Gastroesophageal sphincter (tissue), 4 donors: ENCODE results near the gene GRAMD2B. TPM values are rescaled to one million over a fixed set of nuclear protein-coding genes. Genes with fewer than 3 reads are reported as not detected.

Experiments
- ATAC-seq: fragments of 150-250 bp; one replicate; pipeline ENCODE4 v1.9.1; 2016; ENCODE audit warnings: mild to moderate bottlenecking, moderate library complexity
- H3K27ac ChIP-seq, 4 donors: fragments of 200-600 bp; sonication (generic) in 3 of 4; 1 replicate in 3 of 4; 2 replicates in 1 of 4; pipeline ENCODE4 v1.5.1; 2016 to 2019
- H3K27me3 ChIP-seq: fragments of 200-600 bp; sonication (generic); one replicate; pipeline ENCODE4 v1.5.1; 2019
- H3K36me3 ChIP-seq, 2 donors: fragments of 200-600 bp; sonication (generic); one replicate each; pipeline ENCODE4 v1.5.1; 2019; ENCODE audit warnings: control low read depth in 1 of 2
- H3K4me1 ChIP-seq, 3 donors: fragments of 200-600 bp; sonication (generic); 1 replicate in 2 of 3; 2 replicates in 1 of 3; pipeline ENCODE4 v1.5.1; 2016 to 2019; ENCODE audit warnings: control low read depth in 2 of 3
- H3K4me3 ChIP-seq, 2 donors: fragments of 200-600 bp; sonication (generic); one replicate each; pipeline ENCODE4 v1.5.1; 2019; ENCODE audit warnings: mild to moderate bottlenecking in 1 of 2, moderate library complexity in 1 of 2
- H3K9me3 ChIP-seq, 3 donors: fragments of 200-600 bp; sonication (generic); one replicate each; pipeline ENCODE4 v1.5.1; 2017 to 2019; ENCODE audit warnings: control low read depth in 2 of 3
- EP300 ChIP-seq: sonication (generic); formaldehyde crosslinking; IDR thresholded peaks from one replicate; pipeline ENCODE4 v1.6.1; 2017; ENCODE audit warnings: antibody characterized with exemption, mild to moderate bottlenecking
- POLR2A ChIP-seq, 2 donors: fragments of 450-650 bp; IDR thresholded peaks; one replicate each; pipeline ENCODE4 v1.6.1; 2017; ENCODE audit warnings: antibody characterized with exemption in 2 of 2, mild to moderate bottlenecking in 2 of 2, moderate library complexity in 1 of 2
- POLR2AphosphoS5 ChIP-seq: sonication (generic); formaldehyde crosslinking; IDR thresholded peaks from one replicate; pipeline ENCODE4 v1.6.1; 2017; ENCODE audit warnings: antibody characterized with exemption
- WGBS, 2 donors: methylation state at CpG; one replicate each; pipeline ENCODE4 v1.1.5; 2018; ENCODE audit warnings: low coverage in 1 of 2; 5-methylcytosine and 5-hydroxymethylcytosine counted together
- total RNA-seq, 4 donors: library from RNA; depleted of rRNA; stranded (reverse); fragments of >200 nt; gene quantifications; one replicate each; pipeline ENCODE4 v1.1.0, GENCODE V29; 2016
- TF ChIP-seq, protein P1 (sequence below), 4 experiments: fragments of 200-600 bp in 2 of 4; fragments of 450-650 bp in 2 of 4; sonication (generic) in 1 of 4; IDR thresholded peaks; one replicate each; pipeline ENCODE4 v1.5.1; 2017 to 2019; ENCODE audit warnings: antibody characterized with exemption in 4 of 4, mild to moderate bottlenecking in 2 of 4, moderate library complexity in 2 of 4

The GRAMD2B gene
- total RNA-seq, 4 donors from 2014 or later = 47.7 to 66.0 (median 53.2) TPM

DNA sequence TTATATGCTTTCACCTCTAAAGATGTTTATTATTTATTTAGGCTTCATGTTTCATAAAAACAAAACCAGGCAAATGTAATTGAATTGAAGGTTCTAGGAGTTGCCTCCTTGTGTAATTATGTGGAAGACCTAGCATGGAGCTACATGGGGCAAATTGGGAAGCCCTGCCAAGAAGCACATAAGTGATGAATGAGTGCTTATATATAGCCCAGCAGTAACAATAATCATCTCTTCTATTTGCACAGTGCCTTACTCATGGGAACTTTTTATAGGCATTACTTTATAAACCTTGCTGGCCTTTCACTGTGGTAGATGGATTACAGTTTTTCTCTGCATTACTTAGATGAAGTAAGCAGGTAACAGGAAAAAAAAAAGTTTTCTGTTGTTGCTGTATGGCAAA, 40.0 kb upstream of the GRAMD2B start:
- no peak overlapping the region for H3K4me3 ChIP-seq
- no peaks in the 10 kb centered on the region for H3K27me3 ChIP-seq
- peaks cover 14 to 53% (median 18%) of the 10 kb centered on the region in 3 donors for H3K4me1 ChIP-seq
- peaks cover 0 to 5% (median 0%) of the 10 kb centered on the region in 3 donors for H3K9me3 ChIP-seq
- no peaks in the 10 kb centered on the region for H3K36me3 ChIP-seq
- TF ChIP-seq POLR2A (IDR thresholded peaks at IDR 0.05) = no peak
- peak; percentile 57 for TF ChIP-seq POLR2AphosphoS5
- no peak for ATAC-seq
- peak overlapping the region; percentile 70 to 88 (median 83) for H3K27ac ChIP-seq

DNA sequence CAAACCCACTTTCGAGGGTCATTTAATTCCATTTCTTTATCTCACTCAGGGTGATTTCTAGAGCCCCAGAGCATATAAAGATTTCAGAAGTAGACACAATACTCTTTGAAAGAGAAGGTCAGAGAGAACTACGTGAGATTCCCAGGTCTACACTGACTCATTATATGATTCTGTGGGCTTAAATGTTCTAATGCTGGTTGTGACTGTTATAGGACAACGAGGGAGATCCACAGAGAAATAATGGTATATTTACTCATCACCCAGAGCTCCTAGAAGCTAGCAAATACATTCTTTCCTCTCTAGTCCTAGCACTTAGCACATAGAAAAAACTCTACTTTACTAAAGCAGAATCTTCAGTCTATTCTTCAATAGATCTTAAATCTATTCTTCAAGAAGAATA, 39.4 kb upstream of the GRAMD2B start:
- H3K27me3 ChIP-seq = no peaks in the 10 kb centered on the region
- H3K4me1 ChIP-seq = peaks cover 14 to 53% (median 18%) of the 10 kb centered on the region in 3 donors
- peak overlapping the region; percentile 70 to 88 (median 83) for H3K27ac ChIP-seq
- H3K36me3 ChIP-seq = no peaks in the 10 kb centered on the region
- no peak for ATAC-seq
- peaks cover 0 to 5% (median 0%) of the 10 kb centered on the region in 3 donors for H3K9me3 ChIP-seq
- 49 to 55% methylated on average over 3 of the region's 3 CpGs for WGBS, 2 donors
- TF ChIP-seq, protein P1, sequence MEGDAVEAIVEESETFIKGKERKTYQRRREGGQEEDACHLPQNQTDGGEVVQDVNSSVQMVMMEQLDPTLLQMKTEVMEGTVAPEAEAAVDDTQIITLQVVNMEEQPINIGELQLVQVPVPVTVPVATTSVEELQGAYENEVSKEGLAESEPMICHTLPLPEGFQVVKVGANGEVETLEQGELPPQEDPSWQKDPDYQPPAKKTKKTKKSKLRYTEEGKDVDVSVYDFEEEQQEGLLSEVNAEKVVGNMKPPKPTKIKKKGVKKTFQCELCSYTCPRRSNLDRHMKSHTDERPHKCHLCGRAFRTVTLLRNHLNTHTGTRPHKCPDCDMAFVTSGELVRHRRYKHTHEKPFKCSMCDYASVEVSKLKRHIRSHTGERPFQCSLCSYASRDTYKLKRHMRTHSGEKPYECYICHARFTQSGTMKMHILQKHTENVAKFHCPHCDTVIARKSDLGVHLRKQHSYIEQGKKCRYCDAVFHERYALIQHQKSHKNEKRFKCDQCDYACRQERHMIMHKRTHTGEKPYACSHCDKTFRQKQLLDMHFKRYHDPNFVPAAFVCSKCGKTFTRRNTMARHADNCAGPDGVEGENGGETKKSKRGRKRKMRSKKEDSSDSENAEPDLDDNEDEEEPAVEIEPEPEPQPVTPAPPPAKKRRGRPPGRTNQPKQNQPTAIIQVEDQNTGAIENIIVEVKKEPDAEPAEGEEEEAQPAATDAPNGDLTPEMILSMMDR (IDR thresholded peaks at IDR 0.05) = no peak
- TF ChIP-seq EP300 (no peak), POLR2AphosphoS5 (peak; percentile 25)
- H3K4me3 ChIP-seq = no peak overlapping the region

DNA sequence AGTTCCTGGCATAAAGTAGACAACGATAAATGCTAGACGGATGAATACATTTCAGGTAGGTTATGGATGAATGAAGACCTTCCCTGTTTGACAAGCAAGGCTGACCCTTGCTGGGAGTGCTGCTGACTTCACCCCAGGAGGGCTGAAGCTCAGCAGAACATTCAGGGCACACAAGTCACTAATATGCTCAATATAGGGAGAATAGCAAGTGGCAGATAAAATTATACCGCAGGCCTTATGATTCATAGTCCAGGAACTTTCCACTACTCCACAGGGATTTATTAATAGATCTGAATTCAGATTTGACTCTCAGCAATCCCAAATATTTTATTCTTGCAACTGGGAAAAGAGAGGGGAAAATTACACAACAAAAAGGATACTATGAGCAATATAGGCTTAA, 38.2 kb upstream of the GRAMD2B start:
- TF ChIP-seq POLR2A (IDR thresholded peaks at IDR 0.05) (no peak), EP300 (no peak), POLR2AphosphoS5 (peak; percentile 46)
- TF ChIP-seq, protein P1 (IDR thresholded peaks at IDR 0.05) = no peak
- no peaks in the 10 kb centered on the region for H3K27me3 ChIP-seq
- peaks cover 14 to 53% (median 18%) of the 10 kb centered on the region in 3 donors for H3K4me1 ChIP-seq
- H3K4me3 ChIP-seq = no peak overlapping the region
- H3K36me3 ChIP-seq = no peaks in the 10 kb centered on the region
- WGBS, 2 donors = 18 to 45% methylated on average over 3 of the region's 3 CpGs
- H3K9me3 ChIP-seq = peaks cover 0 to 5% (median 0%) of the 10 kb centered on the region in 3 donors
- ATAC-seq = peak; percentile 80
- peak overlapping the region; percentile 70 to 88 (median 83) for H3K27ac ChIP-seq

DNA sequence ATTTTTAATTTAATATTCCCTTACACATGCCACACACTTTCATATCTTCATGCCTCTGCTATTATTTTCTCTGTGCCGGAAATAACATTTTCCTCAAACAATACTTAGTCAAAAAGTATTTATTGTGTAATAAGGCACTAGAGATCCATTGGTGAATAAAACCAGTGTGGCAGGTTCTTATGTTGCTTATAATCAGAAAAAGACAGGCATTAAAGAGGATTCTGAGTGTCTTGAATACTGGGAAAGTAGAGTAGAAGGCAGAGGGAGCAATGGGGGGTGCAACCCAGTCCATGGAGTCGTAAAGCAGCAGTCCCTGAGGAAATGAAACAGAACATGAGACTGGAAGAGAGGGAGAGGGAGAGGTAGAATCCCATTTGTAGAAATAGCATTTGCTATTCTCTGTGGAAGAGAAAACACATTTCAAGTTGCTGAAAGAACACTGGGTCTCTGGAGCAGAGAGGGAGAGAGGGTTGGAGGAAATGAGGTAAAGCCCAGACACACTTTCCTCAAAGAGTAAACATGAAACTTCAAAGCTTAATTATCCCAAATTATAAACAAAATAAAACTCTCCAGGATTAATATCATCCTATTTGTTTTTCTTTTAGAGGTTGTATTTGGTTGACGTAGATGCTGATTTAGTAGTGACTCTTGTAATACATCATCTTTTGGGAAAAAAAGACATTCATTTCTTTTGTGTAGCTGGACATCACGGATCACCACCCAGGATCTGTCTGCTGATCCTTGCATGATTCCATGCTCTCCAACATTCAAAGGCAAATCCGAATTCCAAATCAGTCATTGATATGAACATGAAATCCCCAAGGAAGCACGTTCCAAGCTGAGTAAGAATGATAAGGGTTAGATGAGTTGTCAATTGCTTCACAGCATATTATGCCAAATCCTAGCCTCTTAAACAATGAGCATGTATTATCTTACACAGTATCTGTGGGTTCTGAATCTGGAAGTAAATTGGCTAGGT, 37.4 kb upstream of the GRAMD2B start:
- H3K27ac ChIP-seq = peak overlapping the region; percentile 70 to 88 (median 83)
- H3K4me1 ChIP-seq = peaks cover 14 to 57% (median 18%) of the 10 kb centered on the region in 3 donors
- no peaks in the 10 kb centered on the region for H3K36me3 ChIP-seq
- TF ChIP-seq POLR2AphosphoS5 = no peak
- no peak for TF ChIP-seq POLR2A (IDR thresholded peaks at IDR 0.05)
- TF ChIP-seq EP300 = no peak
- TF ChIP-seq, protein P1 (IDR thresholded peaks at IDR 0.05) = no peak
- no peaks in the 10 kb centered on the region for H3K27me3 ChIP-seq
- WGBS, 2 donors = 61 to 81% methylated on average over 6 of the region's 6 CpGs
- no peak for ATAC-seq
- H3K9me3 ChIP-seq = peaks cover 0 to 5% (median 0%) of the 10 kb centered on the region in 3 donors
- H3K4me3 ChIP-seq = no peak overlapping the region

DNA sequence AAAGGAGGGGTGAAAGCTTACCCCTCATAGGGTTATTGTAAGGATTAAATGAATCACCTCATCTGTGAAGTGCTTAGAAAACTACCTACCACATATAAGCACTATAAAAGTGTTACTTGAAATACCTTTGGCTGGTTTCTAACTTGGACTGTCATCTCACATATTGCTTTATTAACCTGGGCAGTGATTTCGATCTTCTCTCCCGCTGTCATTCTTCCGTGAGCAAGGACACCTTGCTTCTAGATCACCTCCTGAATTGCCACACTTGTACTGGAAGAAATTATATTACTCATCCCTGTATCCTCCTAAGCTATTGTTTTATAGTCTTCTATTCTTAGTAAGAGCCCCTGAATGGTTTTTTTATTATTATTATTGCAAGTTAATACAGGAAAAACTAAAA, 34.0 kb upstream of the GRAMD2B start:
- Histone ChIP-seq H3K4me1 (peaks cover 5 to 42% (median 13%) of the 10 kb centered on the region in 3 donors), H3K27ac (no peak overlapping the region), H3K4me3 (no peak overlapping the region), H3K36me3 (no peaks in the 10 kb centered on the region), H3K27me3 (no peaks in the 10 kb centered on the region), H3K9me3 (no peaks in the 10 kb centered on the region)
- no peak for TF ChIP-seq EP300
- TF ChIP-seq POLR2AphosphoS5 = no peak
- TF ChIP-seq, protein P1 (IDR thresholded peaks at IDR 0.05) = no peak
- TF ChIP-seq POLR2A (IDR thresholded peaks at IDR 0.05) = no peak
- 86 to 88% methylated on average over 3 of the region's 3 CpGs for WGBS, 2 donors
- no peak for ATAC-seq
